ENCODE results near the gene ACLY. TPM values are rescaled to one million over a fixed set of nuclear protein-coding genes. Genes with fewer than 3 reads are reported as not detected.

Gene ACLY
- total and polyA plus RNA-seq, 3 experiments from 2014 or later = 70.6 to 189 (median 188) TPM

- POLR2A ChIA-PET = no interaction called here
- Histone ChIP-seq H3K27me3 (ENCODE audit: insufficient read depth, low read length, poor library complexity, severe bottlenecking) (no peaks in the 10 kb centered on the region), H3K36me3 (ENCODE audit: insufficient read depth, low read length) (peaks cover 62% of the 10 kb centered on the region), H3K27ac (ENCODE audit: low read depth, low read length) (no peak overlapping the region), H3K9me3 (ENCODE audit: low read length) (no peaks in the 10 kb centered on the region), H3K4me1 (ENCODE audit: insufficient read depth, low read length) (no peaks in the 10 kb centered on the region), H3K4me3 (ENCODE audit: low read length) (no peak overlapping the region)
- CTCF ChIA-PET = no interaction called here
- Mint-ChIP-seq H3K9me3 (no peaks in the 10 kb centered on the region), H3K4me1 (peaks cover 0 to 1% (median 0%) of the 10 kb centered on the region in 3 donors), H3K4me3 (no peak overlapping the region), H3K36me3 (peaks cover 3 to 88% (median 19%) of the 10 kb centered on the region in 3 donors), H3K27me3 (no peaks in the 10 kb centered on the region), H3K27ac (peak overlapping the region in 1 of 8 donors; percentile 69)
- DNase-seq = no peak
Measured at GRCh38 chr17:41905172-41905571, 13.6 kb downstream of the ACLY start.

GRCh38 chr17:41904242-41904841 is 14.4 kb downstream of the ACLY start:
- H3K9me3 ChIP-seq (ENCODE audit: low read length) = no peaks in the 10 kb centered on the region
- H3K36me3 ChIP-seq (ENCODE audit: insufficient read depth, low read length) = peaks cover 53% of the 10 kb centered on the region
- H3K27me3 ChIP-seq (ENCODE audit: insufficient read depth, low read length, poor library complexity, severe bottlenecking) = no peaks in the 10 kb centered on the region
- ChIA-PET POLR2A (no interaction called here), CTCF (no interaction called here)
- Mint-ChIP-seq H3K36me3 (peaks cover 3 to 83% (median 19%) of the 10 kb centered on the region in 3 donors), H3K27me3 (no peaks in the 10 kb centered on the region), H3K27ac (peak overlapping the region in 2 of 8 donors; percentile 6 to 36), H3K4me1 (peaks cover 0 to 4% (median 0%) of the 10 kb centered on the region in 3 donors), H3K9me3 (no peaks in the 10 kb centered on the region), H3K4me3 (no peak overlapping the region)
- H3K4me1 ChIP-seq (ENCODE audit: insufficient read depth, low read length) = no peaks in the 10 kb centered on the region
- H3K27ac ChIP-seq (ENCODE audit: low read depth, low read length) = no peak overlapping the region
- no peak for DNase-seq
- no peak overlapping the region for H3K4me3 ChIP-seq (ENCODE audit: low read length)

- Mint-ChIP-seq H3K36me3 (peaks cover 3 to 86% (median 17%) of the 10 kb centered on the region in 3 donors), H3K27ac (peak overlapping the region in 1 of 8 donors; percentile 18), H3K4me1 (peaks cover 0 to 3% (median 0%) of the 10 kb centered on the region in 3 donors), H3K4me3 (no peak overlapping the region), H3K9me3 (no peaks in the 10 kb centered on the region), H3K27me3 (no peaks in the 10 kb centered on the region)
- CTCF ChIA-PET = no interaction called here
- no peaks in the 10 kb centered on the region for H3K27me3 ChIP-seq (ENCODE audit: insufficient read depth, low read length, poor library complexity, severe bottlenecking)
- DNase-seq = no peak
- no peaks in the 10 kb centered on the region for H3K4me1 ChIP-seq (ENCODE audit: insufficient read depth, low read length)
- H3K9me3 ChIP-seq (ENCODE audit: low read length) = no peaks in the 10 kb centered on the region
- no peak overlapping the region for H3K27ac ChIP-seq (ENCODE audit: low read depth, low read length)
- H3K4me3 ChIP-seq (ENCODE audit: low read length) = no peak overlapping the region
- POLR2A ChIA-PET = no interaction called here
- H3K36me3 ChIP-seq (ENCODE audit: insufficient read depth, low read length) = peaks cover 44% of the 10 kb centered on the region
Measured at GRCh38 chr17:41901646-41902045, 17.1 kb downstream of the ACLY start.

- Histone ChIP-seq H3K4me1 (ENCODE audit: insufficient read depth, low read length) (no peaks in the 10 kb centered on the region), H3K27ac (ENCODE audit: low read depth, low read length) (no peak overlapping the region), H3K36me3 (ENCODE audit: insufficient read depth, low read length) (peaks cover 46% of the 10 kb centered on the region), H3K27me3 (ENCODE audit: insufficient read depth, low read length, poor library complexity, severe bottlenecking) (no peaks in the 10 kb centered on the region), H3K9me3 (ENCODE audit: low read length) (no peaks in the 10 kb centered on the region), H3K4me3 (ENCODE audit: low read length) (no peak overlapping the region)
- Mint-ChIP-seq H3K4me1 (peaks cover 0 to 3% (median 0%) of the 10 kb centered on the region in 3 donors), H3K27ac (peak overlapping the region in 1 of 8 donors; percentile 63), H3K27me3 (no peaks in the 10 kb centered on the region), H3K36me3 (peaks cover 8 to 89% (median 21%) of the 10 kb centered on the region in 3 donors), H3K9me3 (no peaks in the 10 kb centered on the region), H3K4me3 (no peak overlapping the region)
- ChIA-PET CTCF (no interaction called here), POLR2A (no interaction called here)
- DNase-seq = no peak
Measured at GRCh38 chr17:41896726-41897125, 22.0 kb downstream of the ACLY start.

- Mint-ChIP-seq H3K4me3 (no peak overlapping the region), H3K36me3 (peaks cover 8 to 83% (median 17%) of the 10 kb centered on the region in 3 donors), H3K27me3 (no peaks in the 10 kb centered on the region), H3K9me3 (no peaks in the 10 kb centered on the region), H3K27ac (peak overlapping the region in 2 of 8 donors; percentile 64 to 73), H3K4me1 (peaks cover 0 to 3% (median 0%) of the 10 kb centered on the region in 3 donors)
- Histone ChIP-seq H3K4me3 (ENCODE audit: low read length) (no peak overlapping the region), H3K36me3 (ENCODE audit: insufficient read depth, low read length) (peaks cover 41% of the 10 kb centered on the region), H3K4me1 (ENCODE audit: insufficient read depth, low read length) (no peaks in the 10 kb centered on the region), H3K27me3 (ENCODE audit: insufficient read depth, low read length, poor library complexity, severe bottlenecking) (no peaks in the 10 kb centered on the region), H3K9me3 (ENCODE audit: low read length) (no peaks in the 10 kb centered on the region), H3K27ac (ENCODE audit: low read depth, low read length) (no peak overlapping the region)
- ChIA-PET POLR2A (no interaction called here), CTCF (no interaction called here)
- no peak for DNase-seq
Measured at GRCh38 chr17:41895617-41896016, 23.1 kb downstream of the ACLY start.

- H3K36me3 ChIP-seq (ENCODE audit: insufficient read depth, low read length) = peaks cover 41% of the 10 kb centered on the region
- H3K27me3 ChIP-seq (ENCODE audit: insufficient read depth, low read length, poor library complexity, severe bottlenecking) = no peaks in the 10 kb centered on the region
- no peaks in the 10 kb centered on the region for H3K4me1 ChIP-seq (ENCODE audit: insufficient read depth, low read length)
- no peaks in the 10 kb centered on the region for H3K27me3 Mint-ChIP-seq
- no peaks in the 10 kb centered on the region for H3K9me3 ChIP-seq (ENCODE audit: low read length)
- H3K4me1 Mint-ChIP-seq = peaks cover 0 to 3% (median 0%) of the 10 kb centered on the region in 3 donors
- peak overlapping the region in 2 of 8 donors; percentile 53 to 73 for H3K27ac Mint-ChIP-seq
- no peak overlapping the region for H3K4me3 ChIP-seq (ENCODE audit: low read length)
- no peak overlapping the region for H3K27ac ChIP-seq (ENCODE audit: low read depth, low read length)
- DNase-seq = no peak
- peaks cover 8 to 83% (median 17%) of the 10 kb centered on the region in 3 donors for H3K36me3 Mint-ChIP-seq
- CTCF ChIA-PET = no interaction called here
- POLR2A ChIA-PET = no interaction called here
- H3K9me3 Mint-ChIP-seq = no peaks in the 10 kb centered on the region
- no peak overlapping the region for H3K4me3 Mint-ChIP-seq
Measured at GRCh38 chr17:41894791-41895331, 23.9 kb downstream of the ACLY start.

GRCh38 chr17:41893384-41893783 is 25.4 kb downstream of the ACLY start:
- DNase-seq = no peak
- no peaks in the 10 kb centered on the region for H3K4me1 ChIP-seq (ENCODE audit: insufficient read depth, low read length)
- Mint-ChIP-seq H3K4me3 (no peak overlapping the region), H3K4me1 (no peaks in the 10 kb centered on the region), H3K27me3 (no peaks in the 10 kb centered on the region), H3K9me3 (no peaks in the 10 kb centered on the region), H3K36me3 (peaks cover 5 to 82% (median 17%) of the 10 kb centered on the region in 3 donors), H3K27ac (no peak overlapping the region)
- ChIA-PET POLR2A (no interaction called here), CTCF (interaction anchor here (1.0 kb wide), 1 partner anchor 91 kb away, joined by 3 read pairs; no protein-coding TSS in a partner anchor)
- H3K27me3 ChIP-seq (ENCODE audit: insufficient read depth, low read length, poor library complexity, severe bottlenecking) = no peaks in the 10 kb centered on the region
- no peaks in the 10 kb centered on the region for H3K9me3 ChIP-seq (ENCODE audit: low read length)
- no peak overlapping the region for H3K4me3 ChIP-seq (ENCODE audit: low read length)
- peaks cover 45% of the 10 kb centered on the region for H3K36me3 ChIP-seq (ENCODE audit: insufficient read depth, low read length)
- no peak overlapping the region for H3K27ac ChIP-seq (ENCODE audit: low read depth, low read length)

- Mint-ChIP-seq H3K36me3 (peaks cover 14 to 82% (median 19%) of the 10 kb centered on the region in 3 donors), H3K4me3 (no peak overlapping the region), H3K27ac (peak overlapping the region in 3 of 8 donors; percentile 26 to 70 (median 60)), H3K4me1 (no peaks in the 10 kb centered on the region), H3K27me3 (no peaks in the 10 kb centered on the region), H3K9me3 (no peaks in the 10 kb centered on the region)
- ChIA-PET POLR2A (no interaction called here), CTCF (no interaction called here)
- no peak overlapping the region for H3K4me3 ChIP-seq (ENCODE audit: low read length)
- no peak for DNase-seq
- no peaks in the 10 kb centered on the region for H3K9me3 ChIP-seq (ENCODE audit: low read length)
- no peak overlapping the region for H3K27ac ChIP-seq (ENCODE audit: low read depth, low read length)
- H3K36me3 ChIP-seq (ENCODE audit: insufficient read depth, low read length) = peaks cover 49% of the 10 kb centered on the region
- H3K27me3 ChIP-seq (ENCODE audit: insufficient read depth, low read length, poor library complexity, severe bottlenecking) = no peaks in the 10 kb centered on the region
- H3K4me1 ChIP-seq (ENCODE audit: insufficient read depth, low read length) = no peaks in the 10 kb centered on the region
Measured at GRCh38 chr17:41892021-41892376, 26.8 kb downstream of the ACLY start.
